Colonic mucosa (tissue), 4 donors: ENCODE data around the gene DTWD2. TPM values are rescaled to one million over a fixed set of nuclear protein-coding genes. Genes with fewer than 3 reads are reported as not detected.
"Not testable (repeated sequence)": the region's sequence is repeated elsewhere in the genome, so short reads cannot be mapped to it uniquely, and the experiment has no call there.

Experiments
- DNase-seq: peaks from one replicate; pipeline ENCODE4 v3.0.0-alpha.2; 2020
- H3K27ac ChIP-seq: fragments of 200-600 bp; one replicate; pipeline ENCODE4 v1.8.0; 2021
- H3K27me3 ChIP-seq: fragments of 200-600 bp; one replicate; pipeline ENCODE4 v1.8.0; 2021
- H3K36me3 ChIP-seq: fragments of 200-600 bp; one replicate; pipeline ENCODE4 v1.8.0; 2021
- H3K4me1 ChIP-seq: fragments of 200-600 bp; one replicate; pipeline ENCODE4 v1.8.0; 2021; ENCODE audit warnings: mild to moderate bottlenecking
- H3K4me3 ChIP-seq: fragments of 200-600 bp; one replicate; pipeline ENCODE4 v1.8.0; 2021
- H3K9ac ChIP-seq, 2 donors: one replicate each; pipeline ENCODE4 v1.7.0; 2013; ENCODE audit warnings: control low read depth in 2 of 2, low read depth in 2 of 2, low read length in 2 of 2
- H3K9me3 ChIP-seq: fragments of 200-600 bp; one replicate; pipeline ENCODE4 v1.8.0; 2021
- intact Hi-C: fragments of 100-400 bp; cut with DNase I; formaldehyde crosslinking; loops from one replicate; pipeline ENCODE4 v1.14.1; 2022
- total RNA-seq, 2 donors: library from RNA; stranded (reverse); fragmentation: NEBNext Ultra II Directional in 1 of 2; extraction: Animal tissue kit (Norgen Biotek cat#: 25700) in 1 of 2; gene quantifications; one replicate each; pipeline ENCODE4 v1.2.1, GENCODE V29; 2021
- TF ChIP-seq, protein P1 (sequence below): fragments of 200-600 bp; IDR thresholded peaks from one replicate; pipeline ENCODE4 v1.8.0; 2022; ENCODE audit warnings: antibody characterized with exemption, mild to moderate bottlenecking
- donor health status: healthy.
- donor health status: DM: no; HTN: no; CAD: no.
- donor health status: DM: no; HTN: no; CAD: no.

Gene DTWD2
- total RNA-seq, 2 donors from 2014 or later, result 7.5 to 11.7 TPM

DNA sequence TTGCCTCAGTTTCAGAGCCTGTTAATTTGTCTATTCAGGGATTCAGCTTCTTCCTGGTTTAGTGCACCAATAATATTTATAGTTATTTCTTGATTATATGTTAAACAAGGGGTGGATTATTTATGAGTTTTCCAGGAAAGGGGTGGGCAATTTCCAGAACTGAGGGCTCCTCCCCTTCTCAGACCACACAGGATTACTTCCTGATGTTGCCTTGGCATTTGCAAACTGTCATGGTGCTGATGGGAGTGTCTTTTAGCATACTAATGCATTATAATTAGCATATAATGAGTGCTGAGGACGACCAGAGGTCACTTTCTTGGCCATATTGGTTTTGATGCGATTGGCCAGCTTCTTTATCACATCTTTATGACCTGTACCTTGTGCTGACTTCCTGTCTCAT, 6.2 kb upstream of the DTWD2 start:
- Histone ChIP-seq H3K4me1 (no peaks in the 10 kb centered on the region), H3K9ac (no peak overlapping the region), H3K4me3 (no peak overlapping the region), H3K27ac (no peak overlapping the region), H3K27me3 (no peaks in the 10 kb centered on the region), H3K36me3 (no peaks in the 10 kb centered on the region), H3K9me3 (no peaks in the 10 kb centered on the region)
- TF ChIP-seq, protein P1, sequence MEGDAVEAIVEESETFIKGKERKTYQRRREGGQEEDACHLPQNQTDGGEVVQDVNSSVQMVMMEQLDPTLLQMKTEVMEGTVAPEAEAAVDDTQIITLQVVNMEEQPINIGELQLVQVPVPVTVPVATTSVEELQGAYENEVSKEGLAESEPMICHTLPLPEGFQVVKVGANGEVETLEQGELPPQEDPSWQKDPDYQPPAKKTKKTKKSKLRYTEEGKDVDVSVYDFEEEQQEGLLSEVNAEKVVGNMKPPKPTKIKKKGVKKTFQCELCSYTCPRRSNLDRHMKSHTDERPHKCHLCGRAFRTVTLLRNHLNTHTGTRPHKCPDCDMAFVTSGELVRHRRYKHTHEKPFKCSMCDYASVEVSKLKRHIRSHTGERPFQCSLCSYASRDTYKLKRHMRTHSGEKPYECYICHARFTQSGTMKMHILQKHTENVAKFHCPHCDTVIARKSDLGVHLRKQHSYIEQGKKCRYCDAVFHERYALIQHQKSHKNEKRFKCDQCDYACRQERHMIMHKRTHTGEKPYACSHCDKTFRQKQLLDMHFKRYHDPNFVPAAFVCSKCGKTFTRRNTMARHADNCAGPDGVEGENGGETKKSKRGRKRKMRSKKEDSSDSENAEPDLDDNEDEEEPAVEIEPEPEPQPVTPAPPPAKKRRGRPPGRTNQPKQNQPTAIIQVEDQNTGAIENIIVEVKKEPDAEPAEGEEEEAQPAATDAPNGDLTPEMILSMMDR, result no peak
- intact Hi-C loops, result no loop called here
- no peak for DNase-seq

DNA sequence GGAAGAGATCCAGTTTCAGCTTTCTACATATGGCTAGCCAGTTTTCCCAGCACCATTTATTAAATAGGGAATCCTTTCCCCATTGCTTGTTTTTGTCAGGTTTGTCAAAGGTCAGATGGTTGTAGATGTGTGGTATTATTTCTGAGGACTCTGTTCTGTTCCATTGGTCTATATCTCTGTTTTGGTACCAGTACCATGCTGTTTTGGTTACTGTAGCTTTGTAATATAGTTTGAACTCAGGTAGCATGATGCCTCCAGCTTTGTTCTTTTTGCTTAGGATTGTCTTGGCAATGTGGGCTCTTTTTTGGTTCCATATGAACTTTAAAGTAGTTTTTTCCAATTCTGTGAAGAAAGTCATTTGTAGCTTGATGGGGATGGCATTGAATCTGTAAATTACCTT, 4.8 kb upstream of the DTWD2 start:
- H3K27ac ChIP-seq, H3K36me3 ChIP-seq, H3K27me3 ChIP-seq, H3K4me3 ChIP-seq, H3K9ac ChIP-seq, H3K9me3 ChIP-seq, H3K4me1 ChIP-seq, intact Hi-C loops, DNase-seq: not testable (repeated sequence)

DNA sequence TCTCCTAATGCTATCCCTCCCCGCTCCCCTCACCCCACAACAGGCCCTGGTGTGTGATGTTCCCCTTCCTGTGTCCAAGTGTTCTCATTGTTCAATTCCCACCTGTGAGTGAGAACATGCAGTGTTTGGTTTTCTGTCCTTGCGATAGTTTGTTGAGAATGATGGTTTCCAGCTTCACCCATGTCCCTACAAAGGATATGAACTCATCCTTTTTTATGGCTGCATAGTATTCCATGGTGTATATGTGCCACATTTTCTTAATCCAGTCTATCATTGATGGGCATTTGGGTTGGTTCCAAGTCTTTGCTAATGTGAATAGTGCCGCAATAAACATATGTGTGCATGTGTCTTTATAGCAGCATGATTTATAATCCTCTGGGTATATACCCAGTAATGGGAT, 3.7 kb upstream of the DTWD2 start:
- H3K27me3 ChIP-seq, H3K36me3 ChIP-seq, H3K4me3 ChIP-seq, DNase-seq, H3K27ac ChIP-seq, H3K4me1 ChIP-seq, H3K9ac ChIP-seq, H3K9me3 ChIP-seq, intact Hi-C loops: not testable (repeated sequence)

DNA sequence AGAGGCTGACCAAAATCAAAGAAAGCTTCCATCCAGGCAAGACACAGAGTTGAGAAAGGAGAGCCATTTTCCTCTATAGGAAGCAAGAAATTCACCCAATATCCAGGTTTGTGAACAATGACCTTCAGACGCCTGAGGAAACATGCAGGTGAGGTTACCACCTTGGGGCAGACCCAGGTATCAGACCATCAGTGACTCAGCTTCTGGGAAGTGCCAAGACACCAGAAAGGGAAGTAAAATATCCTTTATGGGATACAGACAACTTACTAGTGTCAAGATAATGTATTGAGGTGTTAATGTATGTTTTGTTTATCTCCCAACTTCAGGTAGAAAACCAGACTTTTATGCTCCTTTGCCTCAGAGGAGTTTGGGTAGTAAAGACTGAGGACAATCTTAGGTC, 2.2 kb upstream of the DTWD2 start:
- intact Hi-C loops, result no loop called here
- no peak overlapping the region for H3K4me3 ChIP-seq
- DNase-seq, result no peak

DNA sequence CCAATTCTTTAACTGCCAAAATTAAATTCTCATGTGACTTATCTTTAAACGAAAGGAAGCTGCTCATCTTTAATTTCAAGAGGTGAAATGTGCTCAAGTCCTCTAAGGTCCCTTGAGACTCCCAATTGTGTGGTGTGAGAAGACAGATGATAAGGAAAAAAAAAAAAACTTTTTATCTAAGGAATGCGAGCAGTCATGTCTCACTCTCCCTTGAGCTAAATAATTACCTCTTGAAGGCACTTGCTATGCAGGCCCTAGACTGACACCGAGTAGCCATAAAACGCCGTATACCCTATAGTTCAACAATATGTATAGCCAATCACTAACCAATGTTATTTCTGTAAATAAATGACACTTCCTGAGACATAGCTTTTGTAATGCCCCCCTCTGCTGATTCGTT, 1.5 kb upstream of the DTWD2 start:
- intact Hi-C loops, result loop anchor here (5.0 kb wide), 3 partner anchors 267 to 422 kb away; no protein-coding TSS in a partner anchor
- TF ChIP-seq, protein P1, result no peak
- no peaks in the 10 kb centered on the region for H3K4me1 ChIP-seq
- H3K9me3 ChIP-seq, result no peaks in the 10 kb centered on the region
- no peak for DNase-seq
- no peak overlapping the region for H3K27ac ChIP-seq
- H3K4me3 ChIP-seq, result no peak overlapping the region
- H3K36me3 ChIP-seq, result no peaks in the 10 kb centered on the region
- no peaks in the 10 kb centered on the region for H3K27me3 ChIP-seq
- no peak overlapping the region for H3K9ac ChIP-seq

More for the DNA sequence above, 2.2 kb upstream of the DTWD2 start:
- TF ChIP-seq, protein P1, result no peak
- Histone ChIP-seq H3K36me3 (no peaks in the 10 kb centered on the region), H3K27ac (no peak overlapping the region), H3K9ac (no peak overlapping the region), H3K27me3 (no peaks in the 10 kb centered on the region), H3K4me1 (no peaks in the 10 kb centered on the region), H3K9me3 (no peaks in the 10 kb centered on the region)

DNA sequence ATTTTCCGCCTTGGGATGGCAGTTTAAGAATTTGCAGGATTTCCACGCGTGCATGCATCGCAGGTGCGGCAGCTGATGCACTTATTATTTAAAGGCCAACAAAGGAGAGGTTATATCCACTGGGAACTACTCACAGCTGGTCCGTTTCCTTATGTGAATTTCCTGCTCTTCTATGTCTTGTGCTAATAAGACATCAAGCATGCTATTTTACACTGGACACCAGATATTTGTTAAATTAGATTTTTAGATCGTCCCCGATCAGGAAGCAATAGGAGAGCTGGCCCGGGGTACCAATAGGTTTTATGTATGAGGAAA, 476 bp upstream of the DTWD2 start:
- Histone ChIP-seq H3K36me3 (no peaks in the 10 kb centered on the region), H3K27ac (peak overlapping the region; percentile 91), H3K4me3 (peak overlapping the region; percentile 58), H3K4me1 (no peaks in the 10 kb centered on the region), H3K27me3 (no peaks in the 10 kb centered on the region), H3K9ac (peak overlapping the region; percentile 47 to 70), H3K9me3 (no peaks in the 10 kb centered on the region)
- peak; percentile 22 for DNase-seq
- TF ChIP-seq, protein P1, result no peak
- intact Hi-C loops, result loop anchor here (5.0 kb wide), 3 partner anchors 268 to 423 kb away; no protein-coding TSS in a partner anchor

DNA sequence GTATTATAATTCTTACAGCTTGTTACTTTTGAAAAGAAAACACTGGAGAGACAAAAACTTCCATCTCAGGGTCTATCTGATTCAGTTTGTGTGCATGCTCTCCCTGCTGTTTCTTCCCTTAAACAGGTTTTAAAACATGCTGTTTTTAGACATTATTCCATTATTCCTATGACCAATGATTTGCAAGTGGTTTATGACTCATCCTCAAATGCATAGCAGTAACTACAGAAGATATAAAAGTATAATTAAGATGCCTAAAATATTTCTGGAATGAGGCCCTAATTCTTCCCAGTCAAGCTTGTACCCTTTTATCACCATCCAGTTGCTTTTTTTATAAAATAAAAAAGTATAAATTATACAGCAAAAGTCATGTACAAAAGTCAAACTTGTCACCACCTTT, 3.7 kb downstream of the DTWD2 start:
- Histone ChIP-seq H3K9me3 (no peaks in the 10 kb centered on the region), H3K36me3 (no peaks in the 10 kb centered on the region), H3K27ac (no peak overlapping the region), H3K27me3 (no peaks in the 10 kb centered on the region), H3K4me3 (no peak overlapping the region), H3K4me1 (no peaks in the 10 kb centered on the region), H3K9ac (no peak overlapping the region)
- no peak for DNase-seq
- intact Hi-C loops, result loop anchor here (5.0 kb wide), 3 partner anchors 273 to 428 kb away; no protein-coding TSS in a partner anchor
- TF ChIP-seq, protein P1, result no peak
